GM15510 (cell line): Measurements from ENCODE around the gene SLC19A3.

ENCODE experiments used
- POLR2A ChIP-seq: IDR thresholded peaks from 3 replicates; pipeline ENCODE4 v1.6.1; 2011; ENCODE audit warnings: borderline replicate concordance; ENCODE audit not compliant: insufficient read length; ENCODE audit errors: extremely low read depth

The SLC19A3 gene

GRCh38 chr2:227717687-227718567, at the start of gene SLC19A3:
Gene SLC19A3 (minus strand): TSS chr2:227718028. CDS start chr2:227702318, 15,710 bp downstream.
- no peak for TF ChIP-seq POLR2A

GRCh38 chr2:227766373-227766883, 48.6 kb upstream of the SLC19A3 start:
- TF ChIP-seq POLR2A: no peak

- no peak for TF ChIP-seq POLR2A
Measured at GRCh38 chr2:227765788-227766372, 48.1 kb upstream of the SLC19A3 start.

- no peak for TF ChIP-seq POLR2A
Measured at GRCh38 chr2:227761740-227762476, 44.1 kb upstream of the SLC19A3 start.

GRCh38 chr2:227759411-227760118, 41.7 kb upstream of the SLC19A3 start:
- no peak for TF ChIP-seq POLR2A

GRCh38 chr2:227748079-227748478, 30.3 kb upstream of the SLC19A3 start:
- TF ChIP-seq POLR2A: no peak

- no peak for TF ChIP-seq POLR2A
Measured at GRCh38 chr2:227745594-227745993, 27.8 kb upstream of the SLC19A3 start, which contains the start of gene SCYGR8. Gene SCYGR8 (plus strand): TSS chr2:227745894. CDS start chr2:227745894, 0 bp downstream.

GRCh38 chr2:227739351-227739750, 21.5 kb upstream of the SLC19A3 start:
- no peak for TF ChIP-seq POLR2A

GRCh38 chr2:227728035-227728434, 10.2 kb upstream of the SLC19A3 start, which contains the start of gene SCYGR7:
Gene SCYGR7 (plus strand): TSS chr2:227728335. CDS start chr2:227728335, 0 bp downstream.
- no peak for TF ChIP-seq POLR2A

- no peak for TF ChIP-seq POLR2A
Measured at GRCh38 chr2:227724394-227725039, 6.7 kb upstream of the SLC19A3 start, which contains the start of gene SCYGR6. Gene SCYGR6 (minus strand): TSS chr2:227724757. CDS start chr2:227724757, 0 bp downstream.

GRCh38 chr2:227720680-227721079, 2.9 kb upstream of the SLC19A3 start:
- no peak for TF ChIP-seq POLR2A

GRCh38 chr2:227719641-227720040, 1.8 kb upstream of the SLC19A3 start:
- TF ChIP-seq POLR2A: no peak

- TF ChIP-seq POLR2A: no peak
Measured at GRCh38 chr2:227716501-227716900, 1.3 kb downstream of the SLC19A3 start.

GRCh38 chr2:227713291-227713690, 4.5 kb downstream of the SLC19A3 start:
- no peak for TF ChIP-seq POLR2A

- no peak for TF ChIP-seq POLR2A
Measured at GRCh38 chr2:227710986-227711385, 6.8 kb downstream of the SLC19A3 start.

GRCh38 chr2:227707390-227707789, 10.4 kb downstream of the SLC19A3 start:
- TF ChIP-seq POLR2A: no peak
